Measurements from ENCODE around the gene ARPC5.

Gene ARPC5

DNA sequence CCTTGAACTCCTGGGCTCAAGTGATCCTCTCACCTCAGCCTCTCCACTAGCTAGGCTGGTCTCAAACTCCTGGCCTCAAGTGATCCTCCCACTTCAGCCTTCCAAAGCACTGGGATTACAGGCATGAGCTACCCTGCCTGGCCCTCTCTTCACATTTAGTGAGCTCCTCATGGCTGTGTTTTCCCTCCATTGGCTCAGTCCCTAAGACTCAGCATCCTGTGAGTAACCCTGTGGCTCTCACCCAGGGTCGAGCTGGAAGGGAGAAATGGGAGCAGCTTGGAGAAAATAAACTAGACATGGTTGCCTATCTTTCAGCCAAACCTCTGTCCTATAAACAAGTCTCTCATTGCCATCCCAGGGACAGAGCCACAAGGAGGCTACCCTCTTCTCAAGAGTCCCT is 62.9 kb downstream of the ARPC5 start:
- TF ChIP-seq, protein P1, sequence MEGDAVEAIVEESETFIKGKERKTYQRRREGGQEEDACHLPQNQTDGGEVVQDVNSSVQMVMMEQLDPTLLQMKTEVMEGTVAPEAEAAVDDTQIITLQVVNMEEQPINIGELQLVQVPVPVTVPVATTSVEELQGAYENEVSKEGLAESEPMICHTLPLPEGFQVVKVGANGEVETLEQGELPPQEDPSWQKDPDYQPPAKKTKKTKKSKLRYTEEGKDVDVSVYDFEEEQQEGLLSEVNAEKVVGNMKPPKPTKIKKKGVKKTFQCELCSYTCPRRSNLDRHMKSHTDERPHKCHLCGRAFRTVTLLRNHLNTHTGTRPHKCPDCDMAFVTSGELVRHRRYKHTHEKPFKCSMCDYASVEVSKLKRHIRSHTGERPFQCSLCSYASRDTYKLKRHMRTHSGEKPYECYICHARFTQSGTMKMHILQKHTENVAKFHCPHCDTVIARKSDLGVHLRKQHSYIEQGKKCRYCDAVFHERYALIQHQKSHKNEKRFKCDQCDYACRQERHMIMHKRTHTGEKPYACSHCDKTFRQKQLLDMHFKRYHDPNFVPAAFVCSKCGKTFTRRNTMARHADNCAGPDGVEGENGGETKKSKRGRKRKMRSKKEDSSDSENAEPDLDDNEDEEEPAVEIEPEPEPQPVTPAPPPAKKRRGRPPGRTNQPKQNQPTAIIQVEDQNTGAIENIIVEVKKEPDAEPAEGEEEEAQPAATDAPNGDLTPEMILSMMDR (conservative IDR thresholded peaks at IDR 0.05) = no peak
- no peak for TF ChIP-seq ZFX (IDR thresholded peaks at IDR 0.05)
- H3K27ac ChIP-seq = no peak overlapping the region

DNA sequence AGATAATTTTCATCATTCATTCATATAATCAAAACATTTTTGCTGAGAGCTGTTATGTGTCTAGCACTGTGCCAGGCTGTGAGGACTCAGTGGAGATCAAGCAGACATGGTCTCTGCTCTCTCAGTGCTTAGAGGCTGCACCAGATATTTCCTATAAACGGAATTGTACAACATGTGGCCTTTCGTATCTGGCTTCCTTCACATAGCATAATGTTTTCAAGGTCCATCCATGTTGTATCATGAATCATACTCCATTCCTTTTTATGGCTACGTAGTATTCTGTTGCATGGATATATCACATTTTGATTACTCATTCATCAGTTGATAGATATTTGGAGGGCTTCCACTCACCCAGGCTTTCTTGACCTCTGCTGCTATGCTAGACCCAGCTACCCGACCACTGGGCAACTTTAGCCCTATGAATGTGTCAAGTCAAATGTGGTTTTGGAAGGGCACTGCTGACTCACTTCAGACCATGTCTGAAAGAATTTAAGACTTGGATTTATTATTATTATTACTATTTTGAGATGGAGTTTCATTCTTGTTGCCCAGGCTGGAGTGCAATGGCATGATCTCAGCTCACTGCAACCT is 63.8 kb downstream of the ARPC5 start:
- H3K27ac ChIP-seq = no peak overlapping the region
- TF ChIP-seq, protein P1 (conservative IDR thresholded peaks at IDR 0.05) = no peak
- TF ChIP-seq ZFX (IDR thresholded peaks at IDR 0.05) = no peak

Measured in C4-2B (cell line).